ENCODE data around the gene UQCRC1.

The UQCRC1 gene

DNA sequence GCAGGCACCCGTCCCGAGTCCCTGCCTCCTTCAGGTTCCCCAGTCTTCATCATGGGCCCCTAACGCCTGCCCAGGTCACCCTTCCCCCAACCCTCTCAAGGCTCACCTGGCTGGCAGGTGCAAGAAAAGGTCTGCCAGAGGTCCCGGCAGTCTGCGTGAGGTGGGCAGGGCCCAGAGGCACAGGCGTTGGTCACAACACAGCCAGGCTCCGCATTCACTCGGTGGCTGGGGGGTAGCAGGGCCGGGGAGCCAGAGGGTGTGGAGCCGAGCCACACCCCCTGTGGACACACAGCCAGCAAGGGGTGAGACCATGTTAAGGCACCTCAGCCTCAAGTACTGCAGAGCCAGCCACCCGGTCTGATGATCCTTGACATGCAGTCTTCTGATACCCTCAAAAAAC lies 42.3 kb upstream of the UQCRC1 start:
- Histone ChIP-seq H3K27ac (no peak overlapping the region), H3K4me3 (no peak overlapping the region)
- TF ChIP-seq, protein P1, sequence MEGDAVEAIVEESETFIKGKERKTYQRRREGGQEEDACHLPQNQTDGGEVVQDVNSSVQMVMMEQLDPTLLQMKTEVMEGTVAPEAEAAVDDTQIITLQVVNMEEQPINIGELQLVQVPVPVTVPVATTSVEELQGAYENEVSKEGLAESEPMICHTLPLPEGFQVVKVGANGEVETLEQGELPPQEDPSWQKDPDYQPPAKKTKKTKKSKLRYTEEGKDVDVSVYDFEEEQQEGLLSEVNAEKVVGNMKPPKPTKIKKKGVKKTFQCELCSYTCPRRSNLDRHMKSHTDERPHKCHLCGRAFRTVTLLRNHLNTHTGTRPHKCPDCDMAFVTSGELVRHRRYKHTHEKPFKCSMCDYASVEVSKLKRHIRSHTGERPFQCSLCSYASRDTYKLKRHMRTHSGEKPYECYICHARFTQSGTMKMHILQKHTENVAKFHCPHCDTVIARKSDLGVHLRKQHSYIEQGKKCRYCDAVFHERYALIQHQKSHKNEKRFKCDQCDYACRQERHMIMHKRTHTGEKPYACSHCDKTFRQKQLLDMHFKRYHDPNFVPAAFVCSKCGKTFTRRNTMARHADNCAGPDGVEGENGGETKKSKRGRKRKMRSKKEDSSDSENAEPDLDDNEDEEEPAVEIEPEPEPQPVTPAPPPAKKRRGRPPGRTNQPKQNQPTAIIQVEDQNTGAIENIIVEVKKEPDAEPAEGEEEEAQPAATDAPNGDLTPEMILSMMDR (IDR thresholded peaks at IDR 0.05), result no peak
- no peak for DNase-seq (ENCODE audit: low spot score)

DNA sequence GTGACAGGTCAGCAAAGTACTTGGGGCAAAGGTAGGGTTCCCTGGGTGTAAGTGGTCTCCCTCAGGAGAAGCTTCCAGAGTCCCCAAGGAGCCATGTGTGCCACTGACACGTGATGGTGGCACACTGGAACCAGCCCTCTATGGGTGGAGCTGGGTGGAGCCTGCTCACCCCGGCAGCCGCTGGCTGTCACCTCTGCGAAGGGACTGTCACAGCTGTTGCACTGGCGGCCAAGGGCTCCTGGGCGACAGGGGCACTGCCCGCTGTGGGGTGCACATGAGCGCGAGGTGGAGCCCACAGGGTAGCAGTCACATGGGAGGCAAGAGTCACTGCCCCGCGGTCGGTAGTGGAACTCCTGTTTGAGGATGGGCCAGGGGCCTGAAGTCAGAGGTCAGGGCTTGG lies 41.3 kb upstream of the UQCRC1 start:
- H3K27ac ChIP-seq, result no peak overlapping the region
- no peak for DNase-seq (ENCODE audit: low spot score)
- TF ChIP-seq, protein P1 (IDR thresholded peaks at IDR 0.05), result no peak
- H3K4me3 ChIP-seq, result no peak overlapping the region

DNA sequence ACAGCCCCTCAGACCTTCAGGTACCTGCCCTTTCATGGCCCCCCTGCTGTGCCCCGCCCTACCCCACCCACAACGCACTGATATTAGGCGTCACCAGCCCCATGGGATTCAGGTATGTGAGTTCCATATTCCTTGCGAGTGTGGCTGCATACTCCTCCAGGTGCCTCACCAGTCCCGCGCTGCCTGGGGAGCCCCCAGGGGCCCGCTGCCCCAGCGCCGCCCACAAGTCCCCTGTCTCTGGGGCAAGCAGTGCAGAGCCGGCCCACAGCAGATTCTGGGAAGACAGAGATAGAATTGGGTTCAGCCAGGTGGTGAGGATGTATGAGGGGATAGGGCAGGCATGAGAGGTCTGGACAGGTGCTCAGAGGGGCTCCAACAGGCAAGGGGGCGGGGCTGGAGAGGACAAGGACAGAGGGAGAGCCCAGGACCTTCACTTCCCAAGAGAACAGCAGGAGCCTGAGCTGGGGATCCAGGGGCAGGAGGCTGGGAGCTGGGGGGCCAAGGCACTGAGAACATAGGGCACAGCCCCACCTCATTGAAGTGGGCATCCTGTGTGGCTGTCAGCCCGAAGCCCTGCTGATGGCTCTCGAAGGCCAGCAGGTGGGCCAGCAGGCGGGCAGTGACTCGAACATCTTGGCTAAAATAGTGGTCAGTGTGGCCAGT lies 38.9 kb upstream of the UQCRC1 start:
- no peak overlapping the region for H3K4me3 ChIP-seq
- TF ChIP-seq, protein P1 (IDR thresholded peaks at IDR 0.05), result no peak
- DNase-seq (ENCODE audit: low spot score), result no peak
- H3K27ac ChIP-seq, result no peak overlapping the region

DNA sequence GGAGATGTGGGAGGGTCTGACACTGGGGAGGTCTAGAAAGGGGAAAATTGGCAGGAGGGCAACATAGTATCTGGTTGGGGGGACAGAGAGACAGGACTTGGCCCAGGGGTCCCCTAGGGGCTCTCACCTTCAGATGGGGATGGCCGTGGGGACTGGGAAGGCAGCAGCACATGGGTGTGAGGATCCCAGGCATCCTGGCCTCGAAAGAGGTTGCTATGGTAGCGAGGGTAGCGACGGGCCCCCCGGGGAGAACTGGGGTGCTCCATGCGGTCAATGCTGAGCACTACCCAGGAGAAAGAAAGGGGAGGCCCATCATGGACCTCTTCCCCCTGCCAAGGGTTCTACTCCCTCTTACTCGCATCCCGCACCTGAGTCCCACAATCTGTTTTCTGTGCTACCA lies 38.3 kb upstream of the UQCRC1 start:
- no peak overlapping the region for H3K4me3 ChIP-seq
- DNase-seq (ENCODE audit: low spot score), result no peak
- TF ChIP-seq, protein P1 (IDR thresholded peaks at IDR 0.05), result no peak
- no peak overlapping the region for H3K27ac ChIP-seq

DNA sequence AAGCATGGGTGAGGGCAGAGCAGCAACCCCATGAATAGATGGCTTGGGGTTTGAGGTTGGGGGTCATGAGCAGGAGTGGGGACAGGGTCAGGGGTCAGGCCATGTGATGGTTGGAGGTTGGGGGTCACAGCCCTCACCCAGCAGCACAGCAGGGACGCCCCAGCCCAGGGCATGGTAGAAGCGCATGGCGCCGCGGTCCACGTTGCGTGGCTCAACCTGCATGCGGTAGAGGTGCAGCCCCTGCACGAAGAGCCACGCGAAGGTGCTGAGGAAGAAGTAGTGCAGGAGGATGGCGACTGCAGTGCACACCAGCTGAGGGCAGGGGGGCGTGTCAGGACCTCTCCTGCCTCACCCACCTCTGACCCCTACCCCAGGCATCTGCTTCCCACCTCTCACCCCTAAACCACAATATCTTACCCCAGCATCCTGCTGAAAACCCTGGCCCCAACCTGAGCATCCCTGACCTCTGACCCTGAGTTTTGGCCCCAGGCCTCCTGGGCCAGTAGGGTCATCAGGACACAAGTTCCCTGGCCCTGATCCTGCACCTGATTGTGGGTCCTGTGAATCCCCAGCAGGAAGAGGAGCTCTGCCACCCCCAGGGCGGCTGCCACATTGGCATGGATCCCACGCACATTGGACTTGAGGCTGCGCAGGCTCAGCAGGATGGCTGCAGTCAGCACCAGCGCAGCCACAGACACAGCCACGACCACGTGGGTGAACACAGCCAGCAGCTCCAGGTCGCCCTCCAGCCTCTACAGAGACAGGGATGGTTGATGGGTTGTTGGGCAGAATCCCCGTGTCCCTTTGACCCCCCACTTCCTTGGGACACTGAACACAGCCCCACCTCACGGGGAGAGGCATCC lies 35.7 kb upstream of the UQCRC1 start:
- Histone ChIP-seq H3K27ac (no peak overlapping the region), H3K4me3 (no peak overlapping the region)
- TF ChIP-seq, protein P1 (IDR thresholded peaks at IDR 0.05), result no peak
- DNase-seq (ENCODE audit: low spot score), result no peak

DNA sequence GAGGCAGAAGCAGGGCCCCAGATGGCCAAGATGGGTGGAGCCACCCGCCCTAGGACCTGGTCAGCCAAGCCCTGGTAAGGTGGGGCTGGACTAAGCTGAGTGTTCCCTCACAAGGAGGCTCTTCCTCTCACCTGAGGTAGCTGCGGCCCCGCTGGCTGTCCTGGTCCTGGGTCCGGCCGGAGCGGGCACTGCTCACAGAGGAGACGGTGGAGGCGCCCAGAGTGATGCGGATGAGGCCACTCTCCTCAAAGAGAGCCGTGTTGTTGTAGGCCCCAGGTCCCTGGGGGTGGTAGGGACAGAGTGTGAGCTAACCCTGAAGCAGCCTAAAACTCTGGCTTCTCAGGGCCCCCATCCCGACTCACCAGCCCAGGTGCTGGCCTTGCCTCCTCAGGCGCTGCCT lies 33.2 kb upstream of the UQCRC1 start:
- H3K27ac ChIP-seq, result no peak overlapping the region
- no peak for DNase-seq (ENCODE audit: low spot score)
- no peak overlapping the region for H3K4me3 ChIP-seq
- TF ChIP-seq, protein P1 (IDR thresholded peaks at IDR 0.05), result no peak

DNA sequence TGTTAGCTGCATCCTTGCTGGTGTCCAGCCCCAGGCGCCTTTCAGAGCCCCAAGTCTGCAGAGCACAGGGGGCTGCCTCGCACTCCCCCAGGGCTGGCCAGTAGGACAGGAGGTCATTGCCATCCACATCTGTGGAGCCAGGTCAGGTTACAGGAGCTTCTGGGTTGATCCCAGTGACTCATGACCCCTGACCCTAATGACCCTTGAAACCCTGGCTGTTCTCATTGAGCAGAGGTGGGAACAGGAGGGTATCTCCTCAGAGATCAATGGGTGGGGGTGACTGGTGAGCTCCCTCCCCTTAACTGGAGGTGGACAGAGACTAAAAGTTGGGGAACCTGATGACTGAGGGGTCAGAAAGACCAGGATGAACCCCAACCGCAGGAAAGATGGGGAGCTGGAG lies 31.9 kb upstream of the UQCRC1 start:
- TF ChIP-seq, protein P1 (IDR thresholded peaks at IDR 0.05), result no peak
- H3K4me3 ChIP-seq, result no peak overlapping the region
- no peak overlapping the region for H3K27ac ChIP-seq
- no peak for DNase-seq (ENCODE audit: low spot score)
